Testis (tissue), 2 donors: Measurements from ENCODE around the gene NLGN1.

Experiments
- CTCF ChIP-seq, 3 experiments: fragments of 450-650 bp in 2 of 3; fragments of 200-600 bp in 1 of 3; sonication (generic) in 1 of 3; IDR thresholded peaks; one replicate each; pipeline ENCODE4 v1.5.1; 2016 to 2019; ENCODE audit warnings: antibody characterized with exemption in 3 of 3, mild to moderate bottlenecking in 2 of 3, moderate library complexity in 1 of 3
- POLR2A ChIP-seq: fragments of 450-650 bp; IDR thresholded peaks from one replicate; pipeline ENCODE4 v1.6.1; 2017; ENCODE audit warnings: antibody characterized with exemption, mild to moderate bottlenecking, moderate library complexity

- TF ChIP-seq POLR2A (no peak), CTCF (IDR thresholded peaks at IDR 0.05) (no peak)
Measured at GRCh38 chr3:173699353-173699752, 301.8 kb downstream of the NLGN1 start.
